Measurements from ENCODE around the gene POLE3.
"Not testable (repeated sequence)": the region's sequence is repeated elsewhere in the genome, so short reads cannot be mapped to it uniquely, and the experiment has no call there.

POLE3 gene

DNA sequence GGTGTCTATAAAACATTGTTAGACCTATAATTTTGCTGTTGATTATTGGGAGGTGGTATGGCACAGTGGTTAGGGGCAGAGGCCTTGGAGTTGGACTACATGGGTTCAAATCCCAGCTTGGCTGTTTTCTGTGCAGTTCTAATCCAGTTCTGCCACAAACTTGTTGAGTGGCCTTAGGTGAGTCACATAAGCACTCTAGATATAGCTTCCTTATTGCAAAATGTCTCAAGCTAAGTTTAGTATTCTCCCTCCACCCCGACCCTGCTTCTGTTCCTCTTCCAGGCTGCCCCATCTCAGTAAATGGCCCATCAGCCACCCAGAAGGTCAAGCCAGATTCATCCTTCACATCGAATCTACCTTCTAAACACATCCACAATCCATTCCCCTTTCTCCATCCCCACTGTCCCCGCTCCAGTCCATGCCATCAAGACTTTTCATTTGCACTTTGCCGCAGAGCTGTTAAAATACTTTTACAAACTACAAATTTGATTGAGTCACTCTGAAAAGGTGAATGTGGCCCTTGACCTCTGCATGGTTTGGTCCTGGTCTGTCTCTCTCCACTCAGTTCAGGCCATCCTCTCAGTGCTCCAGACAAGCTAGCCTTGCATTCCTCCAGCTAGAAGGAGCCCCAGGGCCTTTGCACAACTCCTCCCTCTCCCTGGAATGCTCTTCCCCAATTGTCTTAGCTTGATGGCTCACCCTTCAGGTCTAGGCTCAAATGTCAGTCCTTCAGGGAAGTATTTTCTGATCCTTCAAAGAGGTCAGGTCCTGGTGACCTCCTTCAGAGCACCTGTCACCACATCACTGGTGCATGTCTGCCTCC is 23.7 kb downstream of the POLE3 start:
- Histone ChIP-seq H3K27ac (no peak overlapping the region), H3K4me3 (no peak overlapping the region)
- DNase-seq (ENCODE audit: low spot score): no peak
- TF ChIP-seq, protein P1, sequence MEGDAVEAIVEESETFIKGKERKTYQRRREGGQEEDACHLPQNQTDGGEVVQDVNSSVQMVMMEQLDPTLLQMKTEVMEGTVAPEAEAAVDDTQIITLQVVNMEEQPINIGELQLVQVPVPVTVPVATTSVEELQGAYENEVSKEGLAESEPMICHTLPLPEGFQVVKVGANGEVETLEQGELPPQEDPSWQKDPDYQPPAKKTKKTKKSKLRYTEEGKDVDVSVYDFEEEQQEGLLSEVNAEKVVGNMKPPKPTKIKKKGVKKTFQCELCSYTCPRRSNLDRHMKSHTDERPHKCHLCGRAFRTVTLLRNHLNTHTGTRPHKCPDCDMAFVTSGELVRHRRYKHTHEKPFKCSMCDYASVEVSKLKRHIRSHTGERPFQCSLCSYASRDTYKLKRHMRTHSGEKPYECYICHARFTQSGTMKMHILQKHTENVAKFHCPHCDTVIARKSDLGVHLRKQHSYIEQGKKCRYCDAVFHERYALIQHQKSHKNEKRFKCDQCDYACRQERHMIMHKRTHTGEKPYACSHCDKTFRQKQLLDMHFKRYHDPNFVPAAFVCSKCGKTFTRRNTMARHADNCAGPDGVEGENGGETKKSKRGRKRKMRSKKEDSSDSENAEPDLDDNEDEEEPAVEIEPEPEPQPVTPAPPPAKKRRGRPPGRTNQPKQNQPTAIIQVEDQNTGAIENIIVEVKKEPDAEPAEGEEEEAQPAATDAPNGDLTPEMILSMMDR (IDR thresholded peaks at IDR 0.05): no peak

DNA sequence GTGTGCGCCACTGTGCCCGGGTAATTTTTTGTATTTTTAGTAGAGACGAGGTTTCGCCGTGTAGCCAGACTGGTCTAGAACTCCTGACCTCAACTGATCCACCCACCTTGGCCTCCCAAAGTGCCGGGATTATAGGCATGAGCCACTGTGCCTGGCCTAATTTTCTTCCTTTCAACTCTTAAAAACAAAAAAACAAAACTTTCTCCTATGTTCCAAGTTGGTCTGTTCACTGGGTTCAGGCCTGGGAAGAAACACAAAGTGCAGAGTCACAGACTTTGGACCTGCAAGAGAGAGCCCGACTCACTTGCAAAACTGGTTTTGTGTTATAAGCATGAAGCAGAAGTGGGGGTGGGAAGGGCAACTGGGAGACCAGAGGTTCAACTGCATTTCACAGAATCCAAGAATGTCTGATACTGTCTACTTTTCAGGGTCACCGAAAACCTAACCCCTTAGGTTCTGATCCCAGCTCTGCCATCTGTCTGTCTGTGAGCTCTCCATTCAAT is 28.5 kb downstream of the POLE3 start:
- TF ChIP-seq, protein P1 (IDR thresholded peaks at IDR 0.05): no peak
- Histone ChIP-seq H3K27ac (no peak overlapping the region), H3K4me3 (no peak overlapping the region)
- DNase-seq (ENCODE audit: low spot score): no peak

DNA sequence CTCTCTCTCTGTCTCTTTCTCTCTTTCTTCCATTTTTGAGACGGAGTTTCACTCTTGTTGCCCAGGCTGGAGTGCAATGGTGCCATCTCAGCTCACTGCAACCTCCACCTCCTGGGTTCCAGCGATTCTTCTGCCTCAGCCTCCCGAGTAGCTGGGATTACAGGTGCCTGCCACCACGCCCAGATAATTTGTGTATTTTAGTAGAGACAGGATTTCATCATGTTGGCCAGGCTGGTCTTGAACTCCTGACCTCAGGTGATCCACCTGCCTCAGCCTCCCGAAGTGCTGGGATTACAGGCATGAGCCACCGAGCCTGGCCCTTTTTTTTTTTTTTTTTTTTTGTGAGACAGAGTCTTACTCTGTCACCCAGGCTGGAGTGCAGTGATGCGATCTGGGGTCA is 29.0 kb downstream of the POLE3 start:
- not testable (repeated sequence) for DNase-seq (ENCODE audit: low spot score); H3K4me3 ChIP-seq; H3K27ac ChIP-seq

DNA sequence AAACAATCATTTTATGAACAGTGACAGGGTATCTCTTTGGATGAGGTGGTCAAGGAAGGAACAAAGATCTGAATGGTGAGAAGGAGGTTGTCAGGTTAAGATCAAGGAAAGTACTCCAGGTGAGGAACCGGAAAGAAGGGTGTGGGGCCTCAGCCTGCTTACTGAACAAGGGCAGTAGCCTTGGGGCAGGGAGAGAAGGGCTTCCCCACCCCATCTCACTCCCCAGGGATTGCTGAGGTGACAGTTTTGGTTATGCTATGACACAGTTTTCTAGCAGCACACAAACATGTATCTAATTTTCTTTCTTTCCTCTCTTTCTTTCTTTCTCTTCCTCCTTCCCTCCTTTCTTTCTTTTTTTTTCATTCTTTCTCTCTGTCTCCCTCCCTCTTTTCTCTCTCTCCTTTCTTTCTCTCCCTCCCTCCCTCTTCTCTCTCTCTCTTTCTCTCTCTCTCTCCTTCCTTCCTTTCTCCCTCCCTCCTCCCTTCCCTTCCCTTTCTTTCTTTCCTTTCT is 29.6 kb downstream of the POLE3 start:
- TF ChIP-seq, protein P1 (IDR thresholded peaks at IDR 0.05): no peak
- DNase-seq (ENCODE audit: low spot score): no peak
- H3K4me3 ChIP-seq: no peak overlapping the region
- no peak overlapping the region for H3K27ac ChIP-seq

DNA sequence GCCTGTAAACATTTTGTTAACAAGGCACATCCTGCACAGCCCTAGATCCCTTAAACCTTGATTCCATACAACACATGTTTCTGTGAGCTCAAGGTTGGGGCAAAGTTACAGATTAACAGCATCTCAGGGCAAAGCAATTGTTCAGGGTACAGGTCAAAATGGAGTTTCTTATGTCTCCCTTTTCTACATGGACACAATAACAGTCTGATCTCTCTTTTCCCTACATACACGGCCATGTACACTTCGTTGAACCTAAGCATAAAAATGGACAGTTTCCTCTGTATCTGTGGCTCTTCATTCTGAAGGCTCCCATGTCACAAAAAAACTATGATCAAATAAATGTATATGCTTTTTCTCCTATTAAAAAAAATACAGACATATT is 30.7 kb downstream of the POLE3 start:
- H3K4me3 ChIP-seq; H3K27ac ChIP-seq; DNase-seq (ENCODE audit: low spot score): not testable (repeated sequence)

DNA sequence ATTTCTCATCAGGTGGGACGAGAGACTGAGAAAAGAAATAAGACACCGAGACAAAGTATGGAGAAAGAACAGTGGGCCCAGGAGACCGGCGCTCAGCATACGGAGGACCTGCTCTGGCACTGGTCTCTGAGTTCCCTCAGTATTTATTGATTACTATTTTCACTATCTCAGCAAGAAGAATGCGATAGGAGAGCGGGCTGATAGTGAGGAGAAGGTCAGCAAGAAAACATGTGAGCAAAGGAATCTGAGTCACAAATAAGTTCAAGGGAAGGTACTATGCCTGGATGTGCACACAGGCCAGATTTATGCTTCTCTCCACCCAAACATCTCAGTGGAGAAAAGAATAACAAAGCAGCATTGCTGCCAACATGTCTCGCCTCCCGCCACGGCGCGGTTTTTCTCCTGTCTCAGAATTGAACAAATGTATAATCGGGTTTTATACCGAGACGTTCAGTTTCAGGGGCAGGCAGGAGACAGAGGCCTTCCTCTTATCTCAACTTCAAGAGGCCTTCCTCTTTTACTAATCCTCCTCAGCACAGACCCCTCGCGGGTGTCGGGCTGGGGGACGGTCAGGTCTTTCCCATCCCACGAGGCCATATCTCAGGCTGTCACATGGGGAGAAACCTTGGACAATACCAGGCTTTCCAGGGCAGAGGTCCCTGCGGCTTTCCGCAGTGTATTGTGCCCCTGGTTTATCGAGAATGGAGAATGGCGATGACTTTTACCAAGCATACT is 31.2 kb downstream of the POLE3 start:
- not testable (repeated sequence) for H3K27ac ChIP-seq; H3K4me3 ChIP-seq; DNase-seq (ENCODE audit: low spot score)

DNA sequence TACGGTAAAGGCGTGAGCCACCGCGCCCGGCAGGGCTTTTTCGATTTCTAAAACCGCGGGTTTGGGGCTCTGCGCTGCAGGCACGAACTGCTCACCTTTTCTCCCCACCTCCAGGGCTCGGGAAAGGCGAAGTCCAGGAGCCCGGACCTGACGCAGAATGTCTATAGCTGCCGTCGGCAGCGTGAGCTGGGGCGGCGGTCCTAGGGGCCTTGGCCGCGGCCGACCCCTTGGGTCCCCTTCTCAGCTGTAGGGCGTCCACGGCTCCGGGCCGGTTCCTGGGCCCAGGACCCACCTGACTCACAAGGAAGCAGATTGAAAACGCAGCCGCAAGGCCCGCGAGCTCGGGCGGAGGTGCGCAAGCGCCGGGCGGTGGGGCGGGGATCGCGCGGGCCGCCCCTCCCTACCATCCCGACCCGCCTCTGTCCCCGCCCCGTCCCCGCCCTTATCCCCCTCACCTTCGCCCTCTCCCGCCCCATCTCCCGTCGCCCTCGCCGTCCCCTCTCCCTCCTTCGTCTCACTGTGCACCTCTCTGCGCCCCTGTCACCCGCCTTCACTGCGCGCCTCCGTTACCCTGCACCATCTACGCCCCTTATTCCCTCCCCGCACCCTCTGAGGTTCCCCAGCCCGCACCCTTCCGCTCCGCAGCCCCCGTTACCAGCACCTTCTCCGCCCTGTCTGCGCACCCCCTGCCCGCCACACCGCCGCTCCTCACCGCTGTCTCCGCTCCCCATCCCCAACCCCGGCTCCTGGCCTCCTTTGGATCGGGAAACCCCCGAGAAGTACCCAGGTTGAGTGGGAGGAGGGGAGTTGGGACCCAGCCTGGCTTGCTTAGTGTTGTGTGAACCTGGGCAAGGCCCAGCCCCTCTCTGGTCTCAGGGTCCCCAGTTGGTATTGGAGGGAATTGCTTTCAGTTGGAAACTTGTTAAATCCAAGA is 33.6 kb downstream of the POLE3 start, which contains the start of gene HDHD3:
HDHD3 (minus strand) TSS at position 353 of the 934 bp plus-strand sequence. CDS start 2,632 bp downstream, outside the sequence.
- TF ChIP-seq, protein P1 (IDR thresholded peaks at IDR 0.05): no peak
- peak; percentile 84 for DNase-seq (ENCODE audit: low spot score)
- Histone ChIP-seq H3K27ac (peak within 1 kb of the TSS; percentile 49 to 86), H3K4me3 (peak within 1 kb of the TSS; percentile 73)

All from coronary artery (tissue), 2 donors.